Stimulated activated CD4-positive, alpha-beta T cell treated with anti-CD3 and anti-CD28 coated beads, Interleukin-1b, Interleukin-23, amount 100 ng/mL, for 4 hours (primary cell): ENCODE measurements around the gene CTIF.

Source experiments
- DNase-seq, 2 donors: peaks; one replicate each; pipeline ENCODE4 v3.0.0-alpha.2; 2020; ENCODE audit warnings: low read depth in 2 of 2

Gene CTIF

DNA sequence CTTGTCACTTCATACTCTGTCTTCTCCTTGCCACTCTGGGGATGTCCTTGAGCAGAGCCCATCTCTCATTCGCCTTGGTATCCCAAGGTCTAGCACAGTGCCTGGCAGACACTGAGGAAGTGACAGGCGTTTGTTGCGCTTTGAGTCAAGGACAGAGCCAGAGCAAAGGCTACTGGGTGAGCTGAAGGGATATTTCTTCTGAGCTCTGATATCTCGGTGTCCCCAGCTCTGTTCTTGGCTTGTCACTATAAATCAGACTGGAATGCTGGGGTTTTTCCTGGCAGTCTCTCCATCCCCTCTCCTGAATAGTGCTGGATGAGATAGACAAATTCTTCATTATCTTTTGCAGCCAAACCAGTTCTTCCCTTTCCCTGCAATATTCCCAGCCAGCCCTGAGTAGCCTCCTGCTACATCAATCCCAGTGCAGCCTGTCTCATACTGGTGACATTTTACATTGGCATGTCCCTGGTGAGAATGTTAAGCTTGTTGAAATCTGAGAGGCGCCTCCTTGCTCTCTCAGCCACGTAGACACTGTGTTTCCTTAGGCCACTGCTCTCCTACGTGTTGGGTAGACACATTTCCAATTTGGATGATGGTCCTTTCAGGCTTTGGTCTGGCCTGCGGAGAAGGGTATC, 61.7 kb downstream of the CTIF start:
- DNase-seq: no peak

GRCh38 chr18:48601343-48601742, 62.5 kb downstream of the CTIF start:
- no peak for DNase-seq

GRCh38 chr18:48602759-48603390, 64.0 kb downstream of the CTIF start:
- DNase-seq: no peak

DNA sequence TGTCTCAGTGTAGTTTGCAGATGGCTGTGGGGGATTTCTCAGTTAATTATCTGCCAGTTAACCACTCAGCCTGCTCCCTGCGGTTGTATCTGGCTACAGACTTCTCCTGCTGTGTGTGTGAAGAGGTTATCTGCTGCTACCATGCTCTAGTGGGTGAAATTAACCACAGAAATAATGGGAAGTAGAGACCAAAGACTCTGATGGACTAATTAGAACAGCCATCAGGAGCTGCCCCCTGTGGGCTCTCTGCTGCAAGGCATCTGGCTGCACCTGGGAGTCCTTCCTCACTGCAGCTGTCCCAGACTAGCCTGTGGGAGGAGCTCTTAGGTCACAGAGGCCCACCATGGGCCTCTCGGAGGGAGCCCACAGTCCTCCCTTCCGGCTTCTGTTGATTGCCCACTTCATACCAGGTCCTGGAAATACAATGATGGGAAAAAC, 66.6 kb downstream of the CTIF start:
- DNase-seq: no peak

GRCh38 chr18:48607056-48607984, 68.5 kb downstream of the CTIF start:
- no peak for DNase-seq

GRCh38 chr18:48608581-48608980, 69.8 kb downstream of the CTIF start:
- DNase-seq: no peak

DNA sequence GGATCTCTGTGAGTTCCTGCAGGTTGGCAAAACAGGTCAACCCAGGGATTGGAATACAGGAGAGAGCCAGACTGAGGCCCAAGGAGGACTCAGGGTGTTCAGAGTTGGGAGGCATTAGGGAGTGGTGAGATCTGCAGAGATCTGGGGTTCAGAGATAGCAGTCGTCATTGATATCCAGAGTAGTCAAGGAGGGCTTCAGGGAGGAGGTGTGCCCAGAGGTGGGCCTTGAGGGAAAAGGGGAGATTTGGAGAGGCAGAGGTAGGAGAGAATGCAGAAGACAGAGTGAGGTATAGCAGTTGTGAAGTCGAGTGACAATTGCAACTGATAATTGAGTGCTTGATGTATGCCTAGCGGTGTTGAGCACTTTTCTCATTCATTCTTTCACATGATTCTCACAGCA, 70.3 kb downstream of the CTIF start:
- DNase-seq: no peak

- no peak for DNase-seq
Measured at GRCh38 chr18:48609820-48610815, 71.3 kb downstream of the CTIF start.

GRCh38 chr18:48611203-48611602, 72.4 kb downstream of the CTIF start:
- DNase-seq: no peak

DNA sequence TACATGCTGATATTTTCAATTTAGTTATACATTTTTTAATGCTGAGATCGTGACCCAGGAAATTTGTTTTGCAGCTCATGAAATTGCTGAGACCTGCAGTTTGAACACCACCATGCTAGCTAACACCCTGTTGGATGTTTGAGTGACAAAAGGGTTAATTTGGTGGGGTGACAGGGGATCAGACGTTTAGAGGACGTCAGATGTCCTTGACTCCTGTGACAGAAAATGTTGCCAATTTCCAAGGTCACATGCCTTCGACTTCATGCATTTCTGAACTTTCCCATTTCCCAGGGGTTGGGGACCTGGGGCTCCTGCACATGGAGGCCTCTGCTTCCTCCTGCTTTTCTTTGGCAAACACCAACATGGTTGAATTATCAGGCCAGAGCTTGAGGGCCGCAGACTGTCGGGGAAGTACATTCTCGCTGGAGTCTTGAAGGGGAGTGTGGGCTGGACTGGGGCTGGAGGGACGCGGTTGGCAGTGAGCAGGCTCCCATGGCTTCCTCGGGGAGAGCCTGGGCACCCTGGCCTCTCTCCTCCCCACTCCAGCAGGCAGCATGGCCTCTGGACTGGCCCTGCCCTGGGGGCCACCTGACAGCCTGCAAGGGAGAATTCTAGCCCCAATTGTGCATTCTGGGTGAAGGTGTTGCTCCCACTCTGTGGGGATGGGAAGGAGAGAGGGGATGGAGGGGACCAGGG, 73.1 kb downstream of the CTIF start:
- no peak for DNase-seq

DNA sequence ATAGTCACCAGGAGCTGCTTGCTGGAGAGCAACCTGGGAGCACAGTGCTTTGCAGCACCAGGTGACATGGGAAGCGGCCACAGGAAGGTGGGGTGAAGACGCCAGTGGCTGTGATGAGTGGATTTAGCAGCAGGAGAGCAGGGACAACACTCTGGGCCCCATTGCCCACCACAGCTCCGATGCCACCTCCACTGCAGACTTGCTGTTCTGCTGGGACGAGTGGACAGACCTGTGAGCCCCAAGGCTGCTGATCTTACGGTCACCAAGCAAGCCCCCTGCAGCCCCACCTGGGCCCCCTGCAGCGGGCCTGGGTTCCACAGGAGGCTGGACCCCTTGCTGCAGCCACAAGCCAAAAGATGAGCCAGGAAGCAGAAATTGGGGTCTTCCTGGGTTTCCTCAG, 73.7 kb downstream of the CTIF start:
- no peak for DNase-seq

DNA sequence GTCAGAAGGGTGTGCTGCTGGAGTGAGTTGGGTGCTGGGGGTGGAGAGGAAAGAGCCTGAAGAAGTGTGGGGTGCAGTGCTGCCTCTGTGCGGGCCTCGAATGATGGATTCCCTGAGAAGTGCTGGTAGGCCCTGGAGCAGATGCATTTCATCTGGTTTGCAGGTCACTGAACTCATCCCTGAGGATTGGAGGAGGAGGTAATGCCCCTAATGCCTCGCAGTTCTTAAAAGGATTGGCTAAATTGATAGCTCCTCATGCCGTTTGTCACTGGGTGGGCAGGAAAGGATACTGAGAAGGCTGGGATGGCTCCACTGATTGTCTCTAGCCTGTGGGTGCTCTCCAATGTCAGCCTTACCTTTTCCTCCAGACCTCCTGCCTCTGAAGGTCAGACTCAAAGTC, 74.1 kb downstream of the CTIF start:
- no peak for DNase-seq

GRCh38 chr18:48613589-48614404, 75.0 kb downstream of the CTIF start:
- DNase-seq: no peak

GRCh38 chr18:48615566-48616401, 77.0 kb downstream of the CTIF start:
- DNase-seq: no peak

DNA sequence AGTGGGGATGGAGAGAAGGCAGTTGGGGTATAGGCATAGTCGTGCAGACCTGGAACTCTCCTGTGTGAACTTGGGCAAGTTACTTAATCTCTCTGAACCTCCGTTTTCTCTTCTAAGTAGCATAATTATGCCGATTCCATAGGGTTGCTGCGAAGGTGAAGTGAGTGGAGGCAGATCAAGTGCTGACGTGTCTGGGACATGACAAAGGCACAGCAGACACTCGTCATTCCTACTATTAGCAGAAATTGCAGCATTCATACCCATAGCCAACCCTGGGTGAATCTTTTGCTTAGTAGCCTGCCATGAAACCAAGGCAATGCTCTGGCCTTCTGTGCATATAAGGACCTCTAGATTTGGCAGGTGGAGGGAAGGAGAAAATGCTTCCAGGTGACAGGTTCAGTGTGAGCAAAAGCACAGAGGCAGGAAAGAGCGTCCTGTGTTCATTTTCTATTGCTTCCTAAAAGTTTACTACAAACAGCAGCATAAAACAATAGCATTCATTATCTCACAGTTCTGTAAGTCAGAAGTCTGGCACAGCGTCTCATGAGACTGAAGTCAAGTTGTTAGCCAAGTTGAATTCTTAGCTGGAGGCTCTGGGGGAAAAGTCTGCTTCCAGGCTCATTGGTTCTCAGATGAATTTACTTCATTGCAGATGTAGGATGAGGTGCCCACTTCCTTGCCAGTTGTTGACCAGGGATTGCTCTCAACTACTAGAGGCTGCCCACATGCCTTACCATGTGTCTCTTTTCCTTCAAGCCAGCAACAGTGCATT, 77.8 kb downstream of the CTIF start:
- DNase-seq: no peak

GRCh38 chr18:48617844-48618497, 79.1 kb downstream of the CTIF start:
- DNase-seq: no peak

DNA sequence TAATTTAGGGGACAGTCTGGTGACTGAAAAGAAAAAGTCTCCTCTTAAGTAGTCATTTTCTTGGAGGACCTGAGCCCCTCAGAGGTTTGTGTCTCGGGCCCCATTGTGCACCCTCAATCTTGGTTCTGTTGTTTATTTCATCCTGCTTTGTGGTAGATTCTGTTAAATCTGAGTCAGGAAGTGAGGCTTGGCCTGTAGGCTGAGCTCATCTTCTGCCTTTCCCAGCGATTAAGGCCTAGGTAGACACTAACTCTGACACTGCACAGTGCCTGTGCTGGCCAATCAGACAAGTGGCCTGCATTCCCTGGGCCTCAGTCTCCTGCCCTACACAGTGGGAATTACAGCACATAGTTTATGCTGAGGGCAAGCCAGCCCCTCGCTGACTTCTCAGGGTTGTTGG, 80.2 kb downstream of the CTIF start:
- no peak for DNase-seq

GRCh38 chr18:48619501-48619900, 80.7 kb downstream of the CTIF start:
- DNase-seq: no peak
